Stimulated activated CD4-positive, alpha-beta T cell treated with anti-CD3 and anti-CD28 coated beads, TNF-alpha, amount 100 ng/mL, for 24 hours (primary cell): ENCODE results near the gene ACTR5.
"Not testable (repeated sequence)": the region's sequence is repeated elsewhere in the genome, so short reads cannot be mapped to it uniquely, and the experiment has no call there.

Experiments
- DNase-seq, 3 experiments: peaks; one replicate each; pipeline ENCODE4 v3.0.0-alpha.2; 2020; ENCODE audit warnings: low read depth in 3 of 3

The ACTR5 gene

DNA sequence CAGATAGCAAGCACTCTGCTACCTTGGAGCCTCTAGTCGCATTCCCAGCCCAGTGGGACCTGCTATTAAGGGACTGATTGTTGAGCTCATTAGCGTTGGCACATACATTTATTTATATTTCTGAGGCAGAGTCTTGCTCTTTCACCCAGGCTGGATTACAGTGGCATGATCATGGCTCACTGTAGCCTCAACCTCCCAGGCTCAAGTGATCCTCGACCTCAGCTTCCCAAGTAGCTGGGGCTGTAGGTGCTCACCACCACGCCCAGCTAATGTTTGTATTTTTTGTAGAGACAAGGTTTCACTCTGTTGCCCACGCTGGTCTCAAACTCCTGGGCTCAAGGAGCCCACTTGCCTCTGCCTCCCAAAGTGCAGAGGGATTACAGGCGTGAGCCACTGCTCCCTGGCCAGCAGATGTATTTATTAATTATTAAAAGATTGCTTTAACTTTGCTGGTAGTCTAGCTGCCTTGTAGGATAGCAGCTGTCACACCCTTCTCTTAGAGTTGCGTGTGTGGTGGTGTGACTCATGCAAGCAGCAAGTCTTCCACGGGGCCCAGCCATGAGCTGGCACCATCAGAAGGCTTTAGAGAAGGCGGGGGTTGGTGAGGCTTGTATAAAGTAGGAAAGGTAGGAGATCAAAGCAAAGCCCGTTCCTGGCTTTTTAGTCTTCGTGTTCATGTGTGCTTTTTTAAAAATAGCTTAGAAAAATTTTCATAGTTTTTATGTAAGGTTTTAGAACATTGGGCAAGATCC is 16.5 kb downstream of the ACTR5 start:
- peak; percentile 30 to 60 (median 40) for DNase-seq

DNA sequence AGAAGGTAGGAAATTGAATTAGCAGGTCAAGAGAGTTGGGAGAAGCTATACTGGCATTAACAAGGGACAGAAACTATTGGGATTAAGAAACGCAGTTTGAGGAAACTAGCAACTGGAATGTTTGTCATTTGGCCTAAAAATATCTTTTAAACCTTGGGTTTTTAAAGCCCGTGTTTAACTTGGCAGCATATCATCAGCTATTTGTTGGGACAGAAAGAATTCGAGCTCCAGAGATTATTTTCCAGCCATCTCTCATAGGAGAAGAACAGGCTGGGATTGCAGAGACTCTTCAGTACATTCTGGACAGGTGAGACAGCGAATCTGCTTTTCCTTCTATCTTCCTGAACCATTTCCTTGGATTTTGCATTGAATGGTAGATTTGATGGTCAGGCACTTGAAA is 17.8 kb downstream of the ACTR5 start:
- no peak for DNase-seq

DNA sequence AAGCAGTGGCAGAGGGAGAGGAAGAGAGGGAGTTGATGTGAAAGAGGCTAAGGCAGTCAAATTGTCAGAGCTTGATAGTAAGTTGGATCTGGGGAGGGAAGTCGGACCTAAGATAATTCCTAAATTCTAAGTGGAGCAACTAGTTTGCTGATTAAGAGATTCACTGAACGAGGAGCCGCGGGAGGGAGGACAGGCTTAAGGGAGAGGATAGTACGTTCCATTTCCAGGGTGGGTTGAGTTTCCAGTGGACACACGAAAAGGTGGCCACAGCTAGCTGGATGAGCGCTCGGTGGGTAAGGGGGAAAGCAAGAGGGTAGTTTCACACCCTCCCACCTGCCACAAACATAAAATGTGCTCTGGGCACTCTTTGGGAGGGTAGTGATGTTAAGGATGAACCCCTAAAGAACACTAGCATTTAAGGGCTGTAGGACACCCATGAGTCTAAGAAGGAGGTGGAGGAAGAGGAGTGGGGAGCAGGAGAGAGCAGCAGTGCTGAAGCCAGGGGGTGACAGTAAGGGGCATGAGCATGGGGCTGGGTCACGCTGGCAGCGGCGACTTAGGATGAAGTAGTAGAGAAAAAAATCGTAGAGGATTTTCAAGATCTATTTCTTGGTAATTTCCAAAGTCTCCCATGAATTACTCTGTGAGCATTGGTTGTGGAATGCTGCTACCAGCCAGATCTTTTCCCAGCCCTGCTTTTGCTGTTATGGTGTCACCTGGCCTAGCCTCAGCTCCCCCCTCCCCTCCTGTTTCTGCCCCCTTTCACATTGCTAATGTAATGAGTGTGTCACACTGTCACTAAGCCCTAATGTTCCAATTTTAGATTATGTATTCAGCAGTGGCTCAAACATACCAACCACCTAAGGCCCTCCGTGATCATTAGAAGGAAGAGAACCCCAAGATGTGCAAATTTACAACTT is 21.4 kb downstream of the ACTR5 start:
- no peak for DNase-seq

GRCh38 chr20:38770546-38770945 is 22.3 kb downstream of the ACTR5 start:
- DNase-seq: no peak

DNA sequence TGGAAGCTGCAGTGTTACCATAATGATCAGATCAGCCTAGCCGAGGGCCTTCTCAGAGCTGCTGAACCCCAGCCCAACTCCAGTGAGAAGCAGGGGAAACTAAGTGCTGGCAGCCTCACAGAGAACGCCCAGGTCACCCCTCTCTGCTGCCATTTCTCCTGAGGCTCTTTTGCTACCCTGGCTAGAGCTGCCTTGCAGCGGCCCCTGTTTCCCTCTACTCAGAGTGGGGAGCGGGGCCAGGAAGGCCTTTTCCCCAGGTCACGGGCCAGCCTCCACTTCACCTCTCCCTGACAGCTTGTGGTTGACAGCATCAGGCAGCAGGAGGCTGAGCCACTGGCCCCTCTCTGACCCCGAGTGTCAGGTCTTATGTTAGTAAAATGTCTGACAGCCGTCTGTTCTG is 22.7 kb downstream of the ACTR5 start:
- DNase-seq: no peak

DNA sequence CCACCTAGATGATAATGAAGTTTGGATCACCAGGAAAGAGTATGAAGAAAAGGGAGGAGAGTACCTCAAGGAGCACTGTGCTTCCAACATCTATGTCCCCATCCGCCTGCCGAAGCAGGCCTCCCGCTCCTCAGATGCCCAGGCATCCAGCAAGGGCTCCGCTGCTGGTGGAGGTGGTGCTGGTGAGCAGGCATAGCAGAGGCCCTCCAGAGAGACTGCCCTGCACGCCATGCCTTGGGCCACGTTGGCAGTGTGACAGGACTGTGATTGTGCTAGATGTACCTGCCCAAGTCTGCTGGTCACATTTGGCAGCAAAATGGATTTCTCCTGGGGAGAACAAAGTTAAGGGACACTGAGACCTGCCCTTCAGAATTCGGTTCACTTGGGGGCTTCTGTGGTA is 23.4 kb downstream of the ACTR5 start:
- DNase-seq: no peak

DNA sequence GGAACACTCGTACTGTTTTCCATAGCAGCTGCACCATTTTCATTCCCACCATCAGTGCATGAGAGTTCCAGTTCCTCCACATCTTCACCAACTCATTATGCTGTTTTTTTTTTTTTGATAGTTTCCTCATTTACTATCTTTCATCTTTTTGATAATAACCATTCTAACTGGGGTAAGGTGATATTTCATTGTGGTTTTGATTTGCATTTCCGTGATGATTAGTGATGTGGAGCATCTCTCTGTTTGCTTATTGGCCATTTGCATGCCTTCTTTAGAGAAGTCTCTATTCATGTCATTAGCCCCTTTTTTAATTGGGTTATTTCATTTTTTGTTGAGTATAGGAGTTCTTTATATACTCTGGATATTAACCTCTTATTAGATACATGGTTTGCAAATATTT is 25.9 kb downstream of the ACTR5 start:
- DNase-seq: no peak

DNA sequence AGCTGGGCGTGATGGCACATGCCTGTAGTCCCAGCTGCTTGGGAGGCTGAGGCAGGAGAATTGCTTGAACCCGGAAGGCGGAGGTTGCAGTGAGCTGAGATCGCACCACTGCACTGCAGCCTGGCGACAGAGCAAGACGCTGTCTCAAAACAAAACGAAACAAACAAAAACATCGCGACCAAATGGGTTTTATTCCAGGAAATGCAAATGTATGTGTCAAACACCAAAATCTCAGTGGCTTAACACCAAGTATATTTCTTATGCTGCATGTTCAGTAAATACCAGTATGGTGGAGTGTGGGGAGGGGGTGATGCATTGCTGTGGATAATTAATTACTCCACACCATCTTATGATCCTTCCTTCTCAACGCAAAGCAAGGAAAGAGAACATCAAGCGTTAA is 28.1 kb downstream of the ACTR5 start:
- no peak for DNase-seq

- no peak for DNase-seq
These were observed 31.2 kb downstream of the ACTR5 start for GRCh38 chr20:38779247-38780097.

GRCh38 chr20:38782275-38782674 is 34.0 kb downstream of the ACTR5 start:
- no peak for DNase-seq

DNA sequence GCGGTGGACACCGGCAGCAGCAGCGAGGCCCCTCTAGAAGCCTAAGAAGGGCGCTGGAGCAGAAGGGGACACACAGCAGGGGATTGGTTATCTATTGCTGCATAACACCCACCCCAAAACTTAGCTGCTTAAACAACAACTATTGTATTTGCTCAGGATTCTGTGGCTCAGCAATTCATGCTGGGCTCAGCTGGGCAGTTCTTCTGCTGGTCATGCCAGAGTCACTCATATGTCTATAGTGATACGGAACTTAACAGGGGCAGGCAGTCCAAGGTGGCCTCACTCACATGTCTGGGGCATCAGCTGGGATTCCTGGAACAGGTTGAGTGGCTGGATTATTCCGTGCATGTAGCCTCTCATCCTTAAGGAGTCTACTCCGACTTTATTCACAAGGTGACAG is 39.6 kb downstream of the ACTR5 start:
- DNase-seq: no peak

- DNase-seq: no peak
These were observed 41.4 kb downstream of the ACTR5 start for GRCh38 chr20:38789503-38790199.

DNA sequence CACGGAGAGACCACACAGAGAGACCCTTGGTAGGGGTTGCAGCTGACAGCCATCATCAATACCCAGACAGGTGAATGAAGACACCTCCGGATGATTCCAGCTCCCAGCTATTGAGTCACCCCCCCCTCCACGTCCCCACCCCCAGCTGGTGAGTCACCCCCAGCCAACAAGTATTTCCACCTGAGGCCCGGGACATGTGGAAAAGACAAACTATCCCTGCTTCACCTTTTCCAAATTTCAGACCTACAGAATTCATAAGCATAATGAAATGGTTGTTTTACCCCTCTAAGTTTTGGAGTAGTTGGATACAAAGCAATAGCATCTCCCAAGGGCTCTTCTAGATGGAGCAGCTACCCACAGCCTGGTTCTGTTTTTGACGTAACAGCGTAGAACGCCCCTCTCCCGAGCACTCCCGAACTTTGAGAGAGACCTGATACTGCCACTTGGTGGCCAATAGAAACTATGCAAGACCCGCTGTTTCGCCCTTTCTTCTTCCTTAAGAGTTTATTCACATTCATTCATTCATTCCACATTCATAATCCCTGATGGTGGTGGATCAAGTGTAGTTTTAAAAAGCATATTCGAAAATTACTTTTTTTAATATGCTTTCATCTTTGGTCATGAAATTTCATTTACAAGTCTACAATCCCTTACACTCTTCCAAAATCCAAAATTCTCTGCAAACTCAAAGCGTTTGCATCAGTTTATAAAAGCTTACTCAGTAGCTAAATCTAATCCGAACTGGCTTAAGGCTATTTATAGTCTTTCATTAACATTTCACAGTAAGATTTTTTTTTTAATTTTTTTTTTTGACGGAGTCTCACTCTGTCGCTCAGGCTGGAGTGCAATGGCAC is 42.2 kb downstream of the ACTR5 start:
- peak in 1 of 3 experiments; percentile 38 for DNase-seq

GRCh38 chr20:38791291-38791690 is 43.0 kb downstream of the ACTR5 start:
- no peak for DNase-seq

GRCh38 chr20:38791940-38792339 is 43.7 kb downstream of the ACTR5 start:
- DNase-seq: no peak

GRCh38 chr20:38794057-38794456 is 45.8 kb downstream of the ACTR5 start:
- DNase-seq: not testable (repeated sequence)

DNA sequence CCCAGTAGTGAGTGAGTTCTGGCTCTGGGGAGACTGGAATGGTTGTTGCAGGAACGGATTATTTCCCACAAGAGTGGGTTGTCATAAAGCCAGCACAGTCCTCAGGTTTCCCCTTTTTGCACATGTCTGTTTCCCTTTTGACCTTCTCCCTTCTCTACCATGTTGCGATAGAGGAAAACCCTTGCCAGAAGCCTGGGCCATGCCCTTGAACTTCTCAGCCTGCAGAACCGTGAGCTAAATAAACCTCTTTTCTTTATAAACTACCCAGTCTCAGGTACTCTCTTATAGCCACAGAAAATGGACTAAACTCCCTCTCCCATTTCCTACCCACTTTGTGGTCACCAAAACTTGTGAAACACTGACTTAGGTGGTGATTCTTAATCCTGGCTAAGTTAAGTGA is 50.0 kb downstream of the ACTR5 start:
- no peak for DNase-seq

GRCh38 chr20:38799203-38799602 is 50.9 kb downstream of the ACTR5 start:
- DNase-seq: no peak

- DNase-seq: no peak
These were observed 52.6 kb downstream of the ACTR5 start for GRCh38 chr20:38800882-38801281.

GRCh38 chr20:38804221-38804620 is 56.0 kb downstream of the ACTR5 start:
- no peak for DNase-seq
